WTC11 (cell line): ENCODE data around the gene CTCFL. TPM values are rescaled to one million over a fixed set of nuclear protein-coding genes. Genes with fewer than 3 reads are reported as not detected.

Experiments used
- ATAC-seq: fragments of 200-7000 bp; cut with Tn5 transposase; 2 replicates; pipeline ENCODE4 v1.10.0; 2021; ENCODE audit warnings: mild to moderate bottlenecking, moderate library complexity
- CTCF ChIA-PET: fragments of 300-600 bp; sonication (Branson Sonifier 250); formaldehyde crosslinking; loops from one replicate; lab custom pipeline; 2021; ENCODE audit warnings: antibody characterized with exemption; lab: Charles Lee
- POLR2A ChIA-PET: fragments of 350-600 bp; sonication (Branson Sonifier 250); formaldehyde crosslinking; loops from one replicate; lab custom pipeline; 2021; ENCODE audit warnings: antibody characterized with exemption; lab: Charles Lee
- DNase-seq: peaks from one replicate; pipeline ENCODE4 v3.0.0; 2021; ENCODE audit warnings: low spot score
- H3K27ac Mint-ChIP-seq: 2 replicates; pipeline ENCODE4 v1.8.0; 2021; ENCODE audit warnings: mixed read lengths
- H3K27me3 Mint-ChIP-seq: 2 replicates; pipeline ENCODE4 v1.8.0; 2021; ENCODE audit warnings: low read depth, mild to moderate bottlenecking, moderate library complexity, mixed read lengths
- H3K36me3 Mint-ChIP-seq: 2 replicates; pipeline ENCODE4 v1.8.0; 2021; ENCODE audit warnings: mixed read lengths
- H3K4me1 Mint-ChIP-seq: 2 replicates; pipeline ENCODE4 v1.8.0; 2022; ENCODE audit warnings: mixed read lengths
- H3K4me3 Mint-ChIP-seq: 2 replicates; pipeline ENCODE4 v1.8.0; 2021; ENCODE audit warnings: mild to moderate bottlenecking, moderate library complexity, mixed read lengths
- H3K9me3 Mint-ChIP-seq: 2 replicates; pipeline ENCODE4 v1.8.0; 2021; ENCODE audit warnings: mixed read lengths
- FOXK1 ChIP-seq: sonication (generic); formaldehyde crosslinking; IDR thresholded peaks from 2 replicates; pipeline ENCODE4 v1.8.0; 2022; ENCODE audit warnings: mild to moderate bottlenecking, moderate library complexity, missing genetic modification reagents
- IRF2 ChIP-seq: sonication (generic); formaldehyde crosslinking; IDR thresholded peaks from 2 replicates; pipeline ENCODE4 v1.8.0; 2022; ENCODE audit warnings: low read depth, missing genetic modification reagents, borderline replicate concordance
- MLX ChIP-seq: sonication (generic); formaldehyde crosslinking; IDR thresholded peaks from 2 replicates; pipeline ENCODE4 v1.8.1; 2023; ENCODE audit warnings: mild to moderate bottlenecking, missing genetic modification reagents, moderate library complexity
- NFE2L1 ChIP-seq: sonication (generic); formaldehyde crosslinking; IDR thresholded peaks from 2 replicates; pipeline ENCODE4 v1.8.1; 2023; ENCODE audit warnings: missing genetic modification reagents
- NFYB ChIP-seq: sonication (generic); formaldehyde crosslinking; conservative IDR thresholded peaks from 2 replicates; pipeline ENCODE4 v1.8.0; 2022; ENCODE audit warnings: low read depth, missing genetic modification reagents
- RELA ChIP-seq: sonication (generic); formaldehyde crosslinking; IDR thresholded peaks from 2 replicates; pipeline ENCODE4 v1.8.1; 2022; ENCODE audit warnings: missing genetic modification reagents, mild to moderate bottlenecking, borderline replicate concordance
- RORB ChIP-seq: fragments of 250-450 bp; sonication (Bioruptor Pico); IDR thresholded peaks from 2 replicates; pipeline ENCODE4 v1.9.0; 2021; ENCODE audit warnings: mild to moderate bottlenecking
- SMAD4 ChIP-seq: sonication (generic); formaldehyde crosslinking; IDR thresholded peaks from 2 replicates; pipeline ENCODE4 v1.8.0; 2022; ENCODE audit warnings: mild to moderate bottlenecking, missing genetic modification reagents
- USF1 ChIP-seq: sonication (generic); formaldehyde crosslinking; IDR thresholded peaks from 2 replicates; pipeline ENCODE4 v1.8.0; 2022; ENCODE audit warnings: mild to moderate bottlenecking, missing genetic modification reagents
- ZMAT4 ChIP-seq: fragments of 250-450 bp; sonication (Bioruptor Pico); IDR thresholded peaks from 2 replicates; pipeline ENCODE4 v1.9.0; 2021; ENCODE audit warnings: mild to moderate bottlenecking
- ZNF219 ChIP-seq: sonication (generic); formaldehyde crosslinking; IDR thresholded peaks from 2 replicates; pipeline ENCODE4 v1.8.0; 2023; ENCODE audit warnings: missing genetic modification reagents, mild to moderate bottlenecking, borderline replicate concordance
- total RNA-seq: library from RNA; stranded (reverse); gene quantifications from 3 replicates; pipeline ENCODE4 v1.2.3, GENCODE V29; 2021
- TF ChIP-seq, protein P1 (sequence below): sonication (generic); formaldehyde crosslinking; IDR thresholded peaks from 2 replicates; pipeline ENCODE4 v1.8.0; 2023; ENCODE audit warnings: missing genetic modification reagents, mild to moderate bottlenecking, borderline replicate concordance

Gene CTCFL
- total RNA-seq, 1 experiment from 2014 or later, result 0.70 TPM

GRCh38 chr20:57559658-57560553 is 35.0 kb upstream of the CTCFL start:
- TF ChIP-seq NFYB (no peak), MLX (no peak)
- TF ChIP-seq, all 79 proteins: peak for 0
- DNase-seq (no peak), ATAC-seq (no peak)
- H3K27ac Mint-ChIP-seq, result no peak overlapping the region
- ChIA-PET CTCF (interaction anchor here (1.6 kb wide), 1 partner anchor 14 kb away, joined by 5 read pairs; no protein-coding TSS in a partner anchor), POLR2A (no interaction called here)
- H3K9me3 Mint-ChIP-seq, result no peaks in the 10 kb centered on the region
- no peak overlapping the region for H3K4me3 Mint-ChIP-seq
- no peaks in the 10 kb centered on the region for H3K4me1 Mint-ChIP-seq
- no peaks in the 10 kb centered on the region for H3K36me3 Mint-ChIP-seq
- H3K27me3 Mint-ChIP-seq, result no peaks in the 10 kb centered on the region

DNA sequence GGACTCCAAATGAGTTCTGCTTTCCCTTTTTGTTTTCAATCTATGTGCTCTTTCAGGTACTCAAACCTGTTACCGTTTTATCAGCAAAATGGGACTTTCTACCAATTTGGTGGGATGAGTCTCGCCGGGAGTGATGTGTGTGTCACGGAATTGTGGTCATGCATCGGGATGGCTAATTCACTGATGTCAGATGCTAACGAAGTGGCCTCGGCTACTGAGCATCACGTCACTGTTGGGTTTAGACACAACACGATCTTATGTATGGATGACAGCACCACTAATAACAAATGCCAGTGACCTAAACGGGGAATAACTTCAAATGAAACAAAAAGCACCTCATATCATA is 34.3 kb upstream of the CTCFL start:
- no peak overlapping the region for H3K4me3 Mint-ChIP-seq
- H3K27ac Mint-ChIP-seq, result no peak overlapping the region
- DNase-seq, result no peak
- CTCF ChIA-PET, result interaction anchor here (1.5 kb wide), 1 partner anchor 11 kb away, joined by 3 read pairs; no protein-coding TSS in a partner anchor
- no peaks in the 10 kb centered on the region for H3K27me3 Mint-ChIP-seq
- H3K36me3 Mint-ChIP-seq, result no peaks in the 10 kb centered on the region
- ATAC-seq, result no peak
- peaks cover under 1% of the 10 kb centered on the region for H3K4me1 Mint-ChIP-seq
- POLR2A ChIA-PET, result no interaction called here
- TF ChIP-seq IRF2 (CRISPR knock-in tag) (no peak), RELA (CRISPR knock-in tag) (no peak), NFE2L1 (CRISPR knock-in tag) (no peak), ZNF219 (CRISPR knock-in tag) (no peak), RORB (CRISPR knock-in tag) (no peak)
- TF ChIP-seq, protein P1, sequence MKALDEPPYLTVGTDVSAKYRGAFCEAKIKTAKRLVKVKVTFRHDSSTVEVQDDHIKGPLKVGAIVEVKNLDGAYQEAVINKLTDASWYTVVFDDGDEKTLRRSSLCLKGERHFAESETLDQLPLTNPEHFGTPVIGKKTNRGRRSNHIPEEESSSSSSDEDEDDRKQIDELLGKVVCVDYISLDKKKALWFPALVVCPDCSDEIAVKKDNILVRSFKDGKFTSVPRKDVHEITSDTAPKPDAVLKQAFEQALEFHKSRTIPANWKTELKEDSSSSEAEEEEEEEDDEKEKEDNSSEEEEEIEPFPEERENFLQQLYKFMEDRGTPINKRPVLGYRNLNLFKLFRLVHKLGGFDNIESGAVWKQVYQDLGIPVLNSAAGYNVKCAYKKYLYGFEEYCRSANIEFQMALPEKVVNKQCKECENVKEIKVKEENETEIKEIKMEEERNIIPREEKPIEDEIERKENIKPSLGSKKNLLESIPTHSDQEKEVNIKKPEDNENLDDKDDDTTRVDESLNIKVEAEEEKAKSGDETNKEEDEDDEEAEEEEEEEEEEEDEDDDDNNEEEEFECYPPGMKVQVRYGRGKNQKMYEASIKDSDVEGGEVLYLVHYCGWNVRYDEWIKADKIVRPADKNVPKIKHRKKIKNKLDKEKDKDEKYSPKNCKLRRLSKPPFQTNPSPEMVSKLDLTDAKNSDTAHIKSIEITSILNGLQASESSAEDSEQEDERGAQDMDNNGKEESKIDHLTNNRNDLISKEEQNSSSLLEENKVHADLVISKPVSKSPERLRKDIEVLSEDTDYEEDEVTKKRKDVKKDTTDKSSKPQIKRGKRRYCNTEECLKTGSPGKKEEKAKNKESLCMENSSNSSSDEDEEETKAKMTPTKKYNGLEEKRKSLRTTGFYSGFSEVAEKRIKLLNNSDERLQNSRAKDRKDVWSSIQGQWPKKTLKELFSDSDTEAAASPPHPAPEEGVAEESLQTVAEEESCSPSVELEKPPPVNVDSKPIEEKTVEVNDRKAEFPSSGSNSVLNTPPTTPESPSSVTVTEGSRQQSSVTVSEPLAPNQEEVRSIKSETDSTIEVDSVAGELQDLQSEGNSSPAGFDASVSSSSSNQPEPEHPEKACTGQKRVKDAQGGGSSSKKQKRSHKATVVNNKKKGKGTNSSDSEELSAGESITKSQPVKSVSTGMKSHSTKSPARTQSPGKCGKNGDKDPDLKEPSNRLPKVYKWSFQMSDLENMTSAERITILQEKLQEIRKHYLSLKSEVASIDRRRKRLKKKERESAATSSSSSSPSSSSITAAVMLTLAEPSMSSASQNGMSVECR (CRISPR knock-in tag), result no peak
- H3K9me3 Mint-ChIP-seq, result no peaks in the 10 kb centered on the region

DNA sequence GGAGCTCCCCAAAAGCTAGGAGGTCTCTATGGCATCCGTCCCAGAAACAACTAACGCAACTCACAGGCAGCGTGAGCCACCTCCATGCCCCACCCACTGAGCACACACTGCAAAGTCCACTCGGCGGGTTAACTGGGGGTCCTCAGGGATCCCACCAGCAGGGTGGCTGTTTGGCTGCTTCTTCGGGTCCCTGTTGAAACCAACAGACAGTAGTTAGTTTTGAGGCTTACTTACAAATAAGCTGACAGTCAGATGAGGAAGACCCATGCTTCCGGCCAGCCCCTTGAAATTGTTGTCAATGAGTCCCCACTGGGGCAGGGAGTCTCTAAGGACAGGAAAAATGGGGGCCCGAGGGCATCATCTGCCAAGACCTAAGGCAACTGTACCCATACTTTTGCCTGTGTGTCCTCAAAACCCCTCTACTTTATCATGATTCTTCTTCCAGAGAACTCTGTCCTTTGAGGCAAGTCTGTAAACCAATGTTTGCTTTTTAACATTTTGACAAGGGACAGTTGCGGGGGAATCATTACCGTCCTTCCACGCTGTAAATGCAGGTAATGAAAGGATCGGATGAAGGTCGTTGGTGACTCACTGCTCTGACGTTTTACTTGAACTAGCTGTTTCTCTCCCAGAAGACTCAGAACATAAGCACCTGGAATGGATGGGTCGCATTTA is 33.8 kb upstream of the CTCFL start:
- Mint-ChIP-seq H3K27ac (no peak overlapping the region), H3K27me3 (no peaks in the 10 kb centered on the region), H3K4me1 (peaks cover 6% of the 10 kb centered on the region), H3K36me3 (no peaks in the 10 kb centered on the region), H3K9me3 (no peaks in the 10 kb centered on the region), H3K4me3 (no peak overlapping the region)
- ATAC-seq (no peak), DNase-seq (no peak)
- TF ChIP-seq ZMAT4 (CRISPR knock-in tag) (no peak), USF1 (no peak), FOXK1 (CRISPR knock-in tag) (no peak), RORB (CRISPR knock-in tag) (no peak), SMAD4 (CRISPR knock-in tag) (no peak)
- CTCF ChIA-PET, result interaction anchor here (1.2 to 1.5 kb wide), 2 partner anchors 10 to 15 kb away, joined by 3 to 4 read pairs; no protein-coding TSS in a partner anchor
- POLR2A ChIA-PET, result no interaction called here
